HFFc6 (cell line): ENCODE results near the gene IL13RA2. TPM values are rescaled to one million over a fixed set of nuclear protein-coding genes. Genes with fewer than 3 reads are reported as not detected.

Experiments
- DNase-seq: peaks from one replicate; pipeline ENCODE4 v3.0.0-alpha.2; 2018
- H3K27ac Mint-ChIP-seq: 2 replicates; pipeline ENCODE4 v1.8.0; 2020; ENCODE audit warnings: mild to moderate bottlenecking, mixed read lengths
- H3K27me3 Mint-ChIP-seq: 2 replicates; pipeline ENCODE4 v1.8.0; 2021; ENCODE audit warnings: mild to moderate bottlenecking, moderate library complexity, mixed read lengths; ENCODE audit not compliant: insufficient read depth
- H3K36me3 Mint-ChIP-seq: 2 replicates; pipeline ENCODE4 v1.8.0; 2021; ENCODE audit warnings: low read depth, mixed read lengths
- H3K4me1 Mint-ChIP-seq: 2 replicates; pipeline ENCODE4 v1.8.0; 2020; ENCODE audit warnings: low read depth, mixed read lengths
- H3K4me3 Mint-ChIP-seq: 2 replicates; pipeline ENCODE4 v1.8.0; 2020; ENCODE audit warnings: mild to moderate bottlenecking, moderate library complexity, mixed read lengths
- H3K9me3 Mint-ChIP-seq: 2 replicates; pipeline ENCODE4 v1.8.0; 2020; ENCODE audit warnings: mild to moderate bottlenecking, mixed read lengths
- CTCF ChIP-seq: fragments of 200-600 bp; sonication (generic); IDR thresholded peaks from 2 replicates; pipeline ENCODE4 v1.5.0; 2021; ENCODE audit warnings: antibody characterized with exemption, mild to moderate bottlenecking
- total RNA-seq, 6 experiments: library from RNA; stranded (reverse); fragmentation: NEBNext Ultra II Directional; extraction: Animal tissue kit (Norgen Biotek cat#: 25700); gene quantifications; 2 replicates in 1 of 6; 3 replicates in 5 of 6; pipeline ENCODE4 v1.2.3, GENCODE V29; 2021

Gene IL13RA2
- total RNA-seq, 6 experiments from 2014 or later = 6.6 to 9.5 (median 7.3) TPM

- H3K4me3 Mint-ChIP-seq = no peak overlapping the region
- H3K36me3 Mint-ChIP-seq = no peaks in the 10 kb centered on the region
- peaks cover 1% of the 10 kb centered on the region; the same call in 1 of the 2 replicates for H3K27me3 Mint-ChIP-seq
- H3K27ac Mint-ChIP-seq = no peak overlapping the region
- no peak for TF ChIP-seq CTCF
- H3K4me1 Mint-ChIP-seq = peaks cover 22% of the 10 kb centered on the region
- H3K9me3 Mint-ChIP-seq = no peaks in the 10 kb centered on the region
- peak; percentile 24 for DNase-seq
These were observed 14.6 kb upstream of the IL13RA2 start for GRCh38 chrX:115031989-115032388.

- peaks cover 1% of the 10 kb centered on the region; the same call in 1 of the 2 replicates for H3K27me3 Mint-ChIP-seq
- no peak overlapping the region for H3K27ac Mint-ChIP-seq
- no peaks in the 10 kb centered on the region for H3K36me3 Mint-ChIP-seq
- no peak for TF ChIP-seq CTCF
- peaks cover 35% of the 10 kb centered on the region for H3K4me1 Mint-ChIP-seq
- H3K4me3 Mint-ChIP-seq = no peak overlapping the region
- no peaks in the 10 kb centered on the region for H3K9me3 Mint-ChIP-seq
- DNase-seq = no peak
These were observed 13.2 kb upstream of the IL13RA2 start for GRCh38 chrX:115030625-115031024.

- no peaks in the 10 kb centered on the region for H3K36me3 Mint-ChIP-seq
- no peak overlapping the region for H3K4me3 Mint-ChIP-seq
- no peaks in the 10 kb centered on the region for H3K9me3 Mint-ChIP-seq
- H3K4me1 Mint-ChIP-seq = peaks cover 37% of the 10 kb centered on the region
- no peak for TF ChIP-seq CTCF
- peaks cover 1% of the 10 kb centered on the region; the same call in 1 of the 2 replicates for H3K27me3 Mint-ChIP-seq
- no peak for DNase-seq
- no peak overlapping the region; the same call in 1 of the 2 replicates for H3K27ac Mint-ChIP-seq
These were observed 12.6 kb upstream of the IL13RA2 start for GRCh38 chrX:115029869-115030570.

- Mint-ChIP-seq H3K4me3 (no peak overlapping the region), H3K9me3 (no peaks in the 10 kb centered on the region), H3K27ac (no peak overlapping the region; the same call in 1 of the 2 replicates), H3K4me1 (peaks cover 43% of the 10 kb centered on the region), H3K27me3 (peaks cover 1% of the 10 kb centered on the region; the same call in 1 of the 2 replicates), H3K36me3 (no peaks in the 10 kb centered on the region)
- no peak for TF ChIP-seq CTCF
- no peak for DNase-seq
These were observed 12.0 kb upstream of the IL13RA2 start for GRCh38 chrX:115029440-115029839.

- no peak for DNase-seq
- H3K27ac Mint-ChIP-seq = peak overlapping the region; percentile 81
- peaks cover 82% of the 10 kb centered on the region for H3K4me1 Mint-ChIP-seq
- TF ChIP-seq CTCF = no peak
- H3K9me3 Mint-ChIP-seq = no peaks in the 10 kb centered on the region
- no peaks in the 10 kb centered on the region for H3K36me3 Mint-ChIP-seq
- H3K4me3 Mint-ChIP-seq = no peak overlapping the region
- no peaks in the 10 kb centered on the region for H3K27me3 Mint-ChIP-seq
These were observed 6.4 kb upstream of the IL13RA2 start for GRCh38 chrX:115023811-115024210.
